SK-N-SH (cell line): ENCODE data around the gene GNAL. TPM values are rescaled to one million over a fixed set of nuclear protein-coding genes. Genes with fewer than 3 reads are reported as not detected.

Source experiments
- CTCF ChIA-PET: fragments of 300-600, 350-600 bp; formaldehyde crosslinking; extraction: SDS; loops from one replicate; lab custom pipeline; 2021; lab: Yijun Ruan, JAX
- POLR2A ChIA-PET: fragments of 350-600 bp; sonication (Branson Sonifier 250); formaldehyde crosslinking; extraction: SDS; loops from one replicate; lab custom pipeline; 2020; ENCODE audit warnings: antibody characterized with exemption, inconsistent platforms; lab: Yijun Ruan, JAX
- DNase-seq: peaks from one replicate; pipeline ENCODE4 v3.0.0; 2012
- H2AFZ ChIP-seq: fragments of 200-600 bp; sonication (generic); 2 replicates; pipeline ENCODE4 v1.8.1; 2016; ENCODE audit warnings: antibody characterized with exemption, mild to moderate bottlenecking, low read depth
- H3F3A ChIP-seq: fragments of 200-600 bp; sonication (generic); replicated peaks from 2 replicates; pipeline ENCODE3; 2016; ENCODE audit warnings: antibody characterized with exemption, mild to moderate bottlenecking; ENCODE audit not compliant: insufficient read depth
- H3K27ac ChIP-seq, 2 experiments: fragments of 200-500 bp in 1 of 2; fragments of 200-600 bp in 1 of 2; sonication (Bioruptor generic) in 1 of 2; sonication (generic), shearing (Covaris generic) in 1 of 2; 2 replicates each; pipeline versions ENCODE4 v1.5.1 to v1.6.1; 2014 to 2016; ENCODE audit warnings: low read depth in 2 of 2, inconsistent platforms in 1 of 2, low read length in 1 of 2, mild to moderate bottlenecking in 1 of 2, mixed read lengths in 1 of 2
- H3K27me3 ChIP-seq: fragments of 200-600 bp; sonication (generic), shearing (Covaris generic); 2 replicates; pipeline ENCODE4 v1.6.1; 2016; ENCODE audit warnings: mixed run types; ENCODE audit not compliant: insufficient read depth
- H3K36me3 ChIP-seq, 2 experiments: fragments of 200-500 bp in 1 of 2; fragments of 200-600 bp in 1 of 2; sonication (Bioruptor generic) in 1 of 2; sonication (generic) in 1 of 2; replicated peaks in 1 of 2; 2 replicates each; pipeline versions ENCODE3 to v1.5.1; 2014 to 2016; ENCODE audit warnings: low read length in 1 of 2, mild to moderate bottlenecking in 1 of 2; ENCODE audit not compliant: insufficient read depth in 2 of 2, control insufficient read depth in 1 of 2
- H3K4me1 ChIP-seq, 2 experiments: fragments of 200-500 bp in 1 of 2; fragments of 200-600 bp in 1 of 2; sonication (Bioruptor generic) in 1 of 2; sonication (generic), shearing (Covaris generic) in 1 of 2; 2 replicates each; pipeline versions ENCODE4 v1.5.1 to v1.6.1; 2014 to 2016; ENCODE audit warnings: low read depth in 1 of 2, low read length in 1 of 2, mixed run types in 1 of 2; ENCODE audit not compliant: insufficient read depth in 2 of 2, control insufficient read depth in 1 of 2
- H3K4me2 ChIP-seq: fragments of 200-600 bp; sonication (generic), shearing (Covaris generic); 2 replicates; pipeline ENCODE4 v1.6.1; 2017; ENCODE audit warnings: mixed run types
- H3K4me3 ChIP-seq, 2 experiments: fragments of 200-500 bp in 1 of 2; fragments of 200-600 bp in 1 of 2; sonication (Bioruptor generic) in 1 of 2; sonication (generic), shearing (Covaris generic) in 1 of 2; 2 replicates each; pipeline versions ENCODE4 v1.5.1 to v1.8.1; 2014 to 2016; ENCODE audit warnings: low read depth in 2 of 2, inconsistent platforms in 1 of 2, low read length in 1 of 2, mild to moderate bottlenecking in 1 of 2, mixed read lengths in 1 of 2, moderate library complexity in 1 of 2
- H3K79me2 ChIP-seq: fragments of 200-600 bp; sonication (generic); 2 replicates; pipeline ENCODE4 v1.8.1; 2017; ENCODE audit warnings: mild to moderate bottlenecking; ENCODE audit not compliant: insufficient read depth
- H3K9ac ChIP-seq: fragments of 200-600 bp; sonication (generic); 2 replicates; pipeline ENCODE4 v1.6.1; 2017; ENCODE audit warnings: mixed run types
- H3K9me2 ChIP-seq: fragments of 200-600 bp; sonication (generic); 2 replicates; pipeline ENCODE4 v1.6.1; 2017; ENCODE audit warnings: mixed run types
- H3K9me3 ChIP-seq: fragments of 200-600 bp; sonication (generic); 2 replicates; pipeline ENCODE4 v1.6.1; 2017; ENCODE audit warnings: mixed run types, mild to moderate bottlenecking, moderate library complexity
- H4K20me1 ChIP-seq: fragments of 200-600 bp; sonication (generic); 2 replicates; pipeline ENCODE4 v1.6.1; 2017; ENCODE audit warnings: mild to moderate bottlenecking, mixed run types; ENCODE audit not compliant: insufficient read depth
- EP300 ChIP-seq, 2 experiments: IDR thresholded peaks; 2 replicates each; pipeline versions ENCODE4 v1.4.0 to v1.6.1; 2012; ENCODE audit warnings: borderline replicate concordance in 1 of 2, low read depth in 1 of 2, low read length in 1 of 2
- FOSL2 ChIP-seq: IDR thresholded peaks from 2 replicates; pipeline ENCODE4 v1.4.0; 2012; ENCODE audit warnings: low read depth, mild to moderate bottlenecking, moderate library complexity, borderline replicate concordance
- FOXM1 ChIP-seq: IDR thresholded peaks from 2 replicates; pipeline ENCODE4 v1.4.0; 2012; ENCODE audit warnings: low read depth, mild to moderate bottlenecking
- JUND ChIP-seq: IDR thresholded peaks from 2 replicates; pipeline ENCODE4 v1.4.0; 2012
- NFIC ChIP-seq: IDR thresholded peaks from 2 replicates; pipeline ENCODE4 v1.4.0; 2012; ENCODE audit warnings: borderline replicate concordance
- NRF1 ChIP-seq: IDR thresholded peaks from 2 replicates; pipeline ENCODE4 v1.6.1; 2012; ENCODE audit warnings: low read depth, mild to moderate bottlenecking, low read length
- POLR2AphosphoS5 ChIP-seq: IDR thresholded peaks from 2 replicates; pipeline ENCODE4 v1.6.1; 2012; ENCODE audit warnings: low read depth, low read length
- RXRA ChIP-seq: IDR thresholded peaks from 2 replicates; pipeline ENCODE4 v1.4.0; 2012; ENCODE audit warnings: low read depth, mild to moderate bottlenecking, borderline replicate concordance
- SMC3 ChIP-seq: IDR thresholded peaks from 2 replicates; pipeline ENCODE4 v1.6.1; 2012; ENCODE audit warnings: low read depth, low read length, improper control_type of control experiment
- TCF12 ChIP-seq: IDR thresholded peaks from 2 replicates; pipeline ENCODE4 v1.4.0; 2012
- TEAD4 ChIP-seq: IDR thresholded peaks from 2 replicates; pipeline ENCODE4 v1.4.0; 2012; ENCODE audit warnings: mild to moderate bottlenecking, borderline replicate concordance; ENCODE audit not compliant: insufficient read depth
- YY1 ChIP-seq: IDR thresholded peaks from 2 replicates; pipeline ENCODE4 v1.4.0; 2012; ENCODE audit warnings: low read depth, mild to moderate bottlenecking
- ZBTB33 ChIP-seq: IDR thresholded peaks from 2 replicates; pipeline ENCODE4 v1.4.0; 2012; ENCODE audit warnings: low read depth, borderline replicate concordance
- WGBS: methylation state at CpG from one replicate; pipeline ENCODE4 v1.1.6; 2017; ENCODE audit warnings: low lambda C conversion rate; 5-methylcytosine and 5-hydroxymethylcytosine counted together
- polyA plus RNA-seq, 3 experiments: library from polyadenylated mRNA; depleted of rRNA; stranded (reverse); fragments of >200 nt; gene quantifications; 2 replicates each; pipeline ENCODE4 v1.2.3, GENCODE V29; 2012
- TF ChIP-seq, protein P1 (sequence below): IDR thresholded peaks from 2 replicates; pipeline ENCODE4; 2012
- TF ChIP-seq, protein P2 (sequence below): IDR thresholded peaks from 2 replicates; pipeline ENCODE4 v1.6.1; 2012; ENCODE audit warnings: mild to moderate bottlenecking, low read depth, low read length, moderate library complexity

Gene GNAL
- polyA plus RNA-seq, 1 of the 3 experiments (the other 2 are of a cell fraction), result 0.13 TPM

DNA sequence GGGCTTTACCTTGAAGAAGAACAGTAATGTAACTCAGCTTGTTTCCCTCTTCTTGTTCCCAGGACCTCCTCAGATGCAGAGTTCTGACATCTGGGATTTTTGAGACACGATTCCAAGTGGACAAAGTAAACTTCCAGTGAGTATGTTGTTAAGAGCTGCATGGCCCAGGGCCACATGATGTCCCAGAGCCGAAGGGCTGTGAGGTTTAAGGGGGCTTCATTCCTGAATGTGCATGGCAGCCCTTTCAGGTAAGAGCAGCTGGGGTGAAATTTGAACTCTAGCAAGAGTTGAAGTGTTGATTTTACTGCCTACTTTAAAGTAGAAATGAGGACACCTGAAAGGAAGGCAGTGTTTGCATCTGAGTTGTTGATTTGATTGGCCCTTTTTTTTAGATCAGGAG lies 175.4 kb downstream of the GNAL start:
- no peak overlapping the region for H3K9ac ChIP-seq
- no peaks in the 10 kb centered on the region for H3K9me3 ChIP-seq
- TF ChIP-seq ZBTB33 (no peak), NFIC (no peak), JUND (no peak), NRF1 (no peak), YY1 (no peak), FOXM1 (no peak), POLR2AphosphoS5 (no peak), TEAD4 (no peak), TCF12 (no peak), SMC3 (no peak), RXRA (no peak), EP300 (IDR thresholded peaks at IDR 0.05; ENCODE audit: borderline replicate concordance in 1 of 2, low read depth in 1 of 2, low read length in 1 of 2) (no peak), FOSL2 (no peak)
- TF ChIP-seq, protein P1, sequence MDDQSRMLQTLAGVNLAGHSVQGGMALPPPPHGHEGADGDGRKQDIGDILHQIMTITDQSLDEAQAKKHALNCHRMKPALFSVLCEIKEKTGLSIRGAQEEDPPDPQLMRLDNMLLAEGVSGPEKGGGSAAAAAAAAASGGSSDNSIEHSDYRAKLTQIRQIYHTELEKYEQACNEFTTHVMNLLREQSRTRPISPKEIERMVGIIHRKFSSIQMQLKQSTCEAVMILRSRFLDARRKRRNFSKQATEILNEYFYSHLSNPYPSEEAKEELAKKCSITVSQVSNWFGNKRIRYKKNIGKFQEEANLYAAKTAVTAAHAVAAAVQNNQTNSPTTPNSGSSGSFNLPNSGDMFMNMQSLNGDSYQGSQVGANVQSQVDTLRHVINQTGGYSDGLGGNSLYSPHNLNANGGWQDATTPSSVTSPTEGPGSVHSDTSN, result no peak
- TF ChIP-seq, protein P2, sequence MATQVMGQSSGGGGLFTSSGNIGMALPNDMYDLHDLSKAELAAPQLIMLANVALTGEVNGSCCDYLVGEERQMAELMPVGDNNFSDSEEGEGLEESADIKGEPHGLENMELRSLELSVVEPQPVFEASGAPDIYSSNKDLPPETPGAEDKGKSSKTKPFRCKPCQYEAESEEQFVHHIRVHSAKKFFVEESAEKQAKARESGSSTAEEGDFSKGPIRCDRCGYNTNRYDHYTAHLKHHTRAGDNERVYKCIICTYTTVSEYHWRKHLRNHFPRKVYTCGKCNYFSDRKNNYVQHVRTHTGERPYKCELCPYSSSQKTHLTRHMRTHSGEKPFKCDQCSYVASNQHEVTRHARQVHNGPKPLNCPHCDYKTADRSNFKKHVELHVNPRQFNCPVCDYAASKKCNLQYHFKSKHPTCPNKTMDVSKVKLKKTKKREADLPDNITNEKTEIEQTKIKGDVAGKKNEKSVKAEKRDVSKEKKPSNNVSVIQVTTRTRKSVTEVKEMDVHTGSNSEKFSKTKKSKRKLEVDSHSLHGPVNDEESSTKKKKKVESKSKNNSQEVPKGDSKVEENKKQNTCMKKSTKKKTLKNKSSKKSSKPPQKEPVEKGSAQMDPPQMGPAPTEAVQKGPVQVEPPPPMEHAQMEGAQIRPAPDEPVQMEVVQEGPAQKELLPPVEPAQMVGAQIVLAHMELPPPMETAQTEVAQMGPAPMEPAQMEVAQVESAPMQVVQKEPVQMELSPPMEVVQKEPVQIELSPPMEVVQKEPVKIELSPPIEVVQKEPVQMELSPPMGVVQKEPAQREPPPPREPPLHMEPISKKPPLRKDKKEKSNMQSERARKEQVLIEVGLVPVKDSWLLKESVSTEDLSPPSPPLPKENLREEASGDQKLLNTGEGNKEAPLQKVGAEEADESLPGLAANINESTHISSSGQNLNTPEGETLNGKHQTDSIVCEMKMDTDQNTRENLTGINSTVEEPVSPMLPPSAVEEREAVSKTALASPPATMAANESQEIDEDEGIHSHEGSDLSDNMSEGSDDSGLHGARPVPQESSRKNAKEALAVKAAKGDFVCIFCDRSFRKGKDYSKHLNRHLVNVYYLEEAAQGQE, result no peak
- H3K4me1 ChIP-seq, result no peaks in the 10 kb centered on the region
- no peak for DNase-seq
- WGBS, result 6% methylated on average over 2 of the region's 2 CpGs
- H3K4me2 ChIP-seq, result no peak overlapping the region
- no peaks in the 10 kb centered on the region for H3F3A ChIP-seq
- H3K27ac ChIP-seq, result no peak overlapping the region
- no peak overlapping the region for H3K4me3 ChIP-seq
- no peaks in the 10 kb centered on the region for H3K9me2 ChIP-seq
- no peaks in the 10 kb centered on the region for H4K20me1 ChIP-seq
- H2AFZ ChIP-seq, result no peak overlapping the region
- H3K36me3 ChIP-seq, result no peaks in the 10 kb centered on the region
- H3K27me3 ChIP-seq, result no peaks in the 10 kb centered on the region; the same call in 1 of the 2 replicates
- ChIA-PET POLR2A (no interaction called here), CTCF (no interaction called here)
- H3K79me2 ChIP-seq, result no peaks in the 10 kb centered on the region
